Adipocyte (in vitro differentiated cells): ENCODE results near the gene TMC6.
A peak's percentile ranks its signal among the peaks of the same experiment; 100 is the strongest.

Source experiments
- DNase-seq: peaks from one replicate; pipeline ENCODE4 v3.0.0-alpha.2; 2015; ENCODE audit warnings: low read depth
- H3K27me3 ChIP-seq: replicated peaks from 2 replicates; pipeline ENCODE4 v1.7.0; 2013; ENCODE audit warnings: mild to moderate bottlenecking, low read length, moderate library complexity; ENCODE audit not compliant: control insufficient read depth, insufficient read depth
- H3K36me3 ChIP-seq: 2 replicates; pipeline ENCODE4 v1.7.0; 2013; ENCODE audit warnings: low read length, mild to moderate bottlenecking, moderate library complexity; ENCODE audit not compliant: control insufficient read depth, insufficient read depth, severe bottlenecking
- H3K4me1 ChIP-seq: 2 replicates; pipeline ENCODE4 v1.7.0; 2013; ENCODE audit warnings: mild to moderate bottlenecking, low read length, moderate library complexity; ENCODE audit not compliant: control insufficient read depth, insufficient read depth
- H3K4me3 ChIP-seq: 2 replicates; pipeline ENCODE4 v1.7.0; 2013; ENCODE audit warnings: mild to moderate bottlenecking, low read length, moderate library complexity
- H3K9ac ChIP-seq: 2 replicates; pipeline ENCODE4 v1.7.0; 2013; ENCODE audit warnings: mild to moderate bottlenecking, low read length, moderate library complexity
- H3K9me3 ChIP-seq: 2 replicates; pipeline ENCODE4 v1.7.0; 2013; ENCODE audit warnings: mild to moderate bottlenecking, low read length, moderate library complexity; ENCODE audit not compliant: control insufficient read depth

The TMC6 gene

GRCh38 chr17:78108726-78109488, 19.6 kb downstream of the TMC6 start:
- Histone ChIP-seq H3K27me3 (peaks cover 12% of the 10 kb centered on the region), H3K4me3 (no peak overlapping the region), H3K4me1 (peaks cover 12% of the 10 kb centered on the region), H3K9ac (no peak overlapping the region), H3K9me3 (no peaks in the 10 kb centered on the region), H3K36me3 (peaks cover 12% of the 10 kb centered on the region)
- DNase-seq, result no peak

DNA sequence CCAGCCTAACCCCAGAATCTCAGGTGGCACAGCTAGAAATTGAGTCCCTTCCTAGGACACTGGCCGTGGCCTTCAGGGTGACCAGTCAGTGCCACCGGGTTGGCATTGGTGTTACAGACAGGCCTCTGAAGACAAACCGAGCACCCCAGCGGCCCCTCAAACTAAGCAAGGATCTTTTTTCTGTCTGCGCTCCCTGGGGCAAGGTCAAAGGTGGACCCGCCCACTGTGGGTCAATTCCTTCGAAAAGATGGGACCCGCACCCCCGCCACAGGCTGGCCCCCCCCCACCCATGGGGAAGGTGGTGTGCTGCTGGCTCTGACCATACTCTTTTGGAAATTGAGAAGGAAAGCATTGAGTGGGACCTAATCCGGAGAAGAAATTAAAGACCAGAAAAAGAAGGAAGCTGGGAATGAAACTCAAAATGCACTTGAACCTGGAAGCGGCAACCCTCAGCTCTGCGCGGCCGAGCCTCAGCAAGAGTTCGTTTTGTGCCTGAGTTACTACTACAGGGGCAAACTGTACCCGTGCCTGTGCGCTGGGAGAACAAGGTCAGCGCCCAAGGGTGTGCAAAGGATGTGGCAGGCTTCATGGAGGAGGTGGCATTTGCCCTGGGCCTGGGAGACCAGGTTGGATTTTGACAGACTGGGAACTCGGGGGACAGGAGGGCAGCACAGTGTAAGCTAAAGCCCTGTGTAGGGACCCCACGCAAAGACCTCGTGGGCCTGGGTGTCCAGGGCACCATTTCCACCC, 20.4 kb downstream of the TMC6 start:
- peaks cover 20% of the 10 kb centered on the region for H3K36me3 ChIP-seq
- H3K27me3 ChIP-seq, result peaks cover 6% of the 10 kb centered on the region
- H3K9ac ChIP-seq, result no peak overlapping the region
- H3K4me1 ChIP-seq, result peaks cover 9% of the 10 kb centered on the region
- DNase-seq, result no peak
- H3K4me3 ChIP-seq, result no peak overlapping the region
- H3K9me3 ChIP-seq, result no peaks in the 10 kb centered on the region

DNA sequence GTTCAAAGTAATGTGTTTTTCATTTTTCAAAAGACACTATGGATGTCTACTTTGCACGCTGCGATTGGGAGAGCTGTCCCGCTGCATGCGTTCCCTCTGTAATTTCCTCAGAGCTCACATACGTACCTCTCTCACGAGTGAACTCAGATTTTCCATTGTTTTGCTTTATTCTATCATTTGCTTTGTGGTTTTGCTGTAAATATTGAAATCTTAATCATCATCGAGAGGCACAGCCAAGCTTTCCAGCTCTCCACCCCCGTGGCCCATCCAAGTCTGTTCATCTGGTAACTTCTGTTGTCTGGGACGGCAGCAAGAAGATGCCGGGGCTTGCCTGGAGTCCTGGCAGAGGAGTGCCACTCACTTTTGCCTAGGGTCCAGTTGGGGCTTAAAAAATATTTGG, 21.1 kb downstream of the TMC6 start:
- H3K9me3 ChIP-seq, result no peaks in the 10 kb centered on the region
- DNase-seq, result peak; percentile 7
- no peak overlapping the region for H3K9ac ChIP-seq
- H3K36me3 ChIP-seq, result peaks cover 22% of the 10 kb centered on the region
- peaks cover 9% of the 10 kb centered on the region for H3K4me1 ChIP-seq
- peaks cover 6% of the 10 kb centered on the region for H3K27me3 ChIP-seq
- H3K4me3 ChIP-seq, result no peak overlapping the region

DNA sequence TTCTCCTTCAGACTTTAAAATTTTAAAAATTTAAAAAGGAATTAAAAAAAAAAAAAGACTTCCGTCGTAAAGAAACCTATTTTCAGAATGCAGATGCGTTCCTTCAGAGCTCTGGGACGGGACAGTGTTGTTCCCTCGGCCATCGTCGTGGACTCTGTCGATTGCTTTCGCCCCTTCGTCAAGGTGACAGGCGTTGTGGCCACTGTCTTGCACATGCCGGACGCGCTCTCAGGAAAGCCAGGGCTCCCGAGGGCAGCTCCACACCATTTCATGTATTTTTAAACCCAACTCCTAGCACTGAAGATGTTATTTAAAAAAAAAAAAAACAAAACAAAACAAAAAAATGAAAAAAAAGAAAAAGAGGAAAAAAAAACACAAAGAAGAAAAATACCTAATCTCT, 22.3 kb downstream of the TMC6 start:
- Histone ChIP-seq H3K9me3 (no peaks in the 10 kb centered on the region), H3K9ac (no peak overlapping the region), H3K36me3 (peaks cover 30% of the 10 kb centered on the region), H3K4me1 (peaks cover 9% of the 10 kb centered on the region), H3K4me3 (no peak overlapping the region), H3K27me3 (peaks cover 2% of the 10 kb centered on the region)
- no peak for DNase-seq

GRCh38 chr17:78105551-78105950, 23.0 kb downstream of the TMC6 start:
- DNase-seq, result no peak
- Histone ChIP-seq H3K9me3 (no peaks in the 10 kb centered on the region), H3K4me1 (peaks cover 9% of the 10 kb centered on the region), H3K9ac (no peak overlapping the region), H3K27me3 (no peaks in the 10 kb centered on the region), H3K4me3 (no peak overlapping the region), H3K36me3 (peaks cover 31% of the 10 kb centered on the region)

DNA sequence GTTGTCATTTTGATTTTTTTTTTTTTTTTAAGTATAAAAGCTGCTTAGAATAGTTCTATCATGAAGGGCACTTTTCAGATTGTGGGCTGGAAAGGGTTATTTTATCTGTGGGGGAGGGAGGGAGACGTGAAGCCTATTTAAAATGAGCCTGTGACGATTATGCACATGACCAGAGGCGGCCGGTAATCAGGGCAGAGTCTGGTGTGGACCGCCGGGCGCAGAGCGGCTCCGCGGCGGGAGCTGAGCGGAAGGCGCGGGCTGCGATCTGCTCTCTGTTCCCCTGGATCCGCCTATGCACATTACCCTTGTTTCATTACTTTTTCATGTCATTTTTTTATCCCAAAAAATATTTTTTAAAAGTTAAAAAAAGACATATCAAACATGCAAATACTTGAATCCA, 23.5 kb downstream of the TMC6 start:
- Histone ChIP-seq H3K27me3 (no peaks in the 10 kb centered on the region), H3K36me3 (peaks cover 35% of the 10 kb centered on the region), H3K4me1 (peaks cover 9% of the 10 kb centered on the region), H3K9ac (no peak overlapping the region), H3K9me3 (no peaks in the 10 kb centered on the region), H3K4me3 (no peak overlapping the region)
- no peak for DNase-seq

GRCh38 chr17:78104540-78104941, 24.0 kb downstream of the TMC6 start:
- Histone ChIP-seq H3K36me3 (peaks cover 39% of the 10 kb centered on the region), H3K27me3 (no peaks in the 10 kb centered on the region), H3K4me1 (peaks cover 9% of the 10 kb centered on the region), H3K9me3 (no peaks in the 10 kb centered on the region), H3K9ac (no peak overlapping the region), H3K4me3 (no peak overlapping the region)
- no peak for DNase-seq

DNA sequence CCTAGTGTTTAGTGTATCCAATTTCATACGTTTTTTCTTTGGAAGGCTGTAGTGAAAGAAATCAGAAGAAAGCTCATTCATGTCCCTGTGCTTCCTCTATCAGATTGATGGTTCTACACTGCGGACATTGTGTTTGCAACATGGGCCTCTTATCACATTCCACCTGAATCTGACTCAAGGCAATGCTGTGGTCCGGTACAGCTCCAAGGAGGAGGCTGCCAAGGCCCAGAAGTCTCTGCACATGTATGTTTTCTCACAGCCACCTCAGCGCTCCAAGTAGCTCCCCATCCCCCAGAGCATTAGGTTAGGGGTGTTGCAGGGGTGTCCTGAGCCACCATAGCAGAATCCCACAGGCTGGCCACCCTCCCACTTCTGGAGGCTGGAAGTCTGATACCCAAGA, 25.2 kb downstream of the TMC6 start:
- Histone ChIP-seq H3K4me1 (peaks cover 9% of the 10 kb centered on the region), H3K36me3 (peaks cover 50% of the 10 kb centered on the region)

DNA sequence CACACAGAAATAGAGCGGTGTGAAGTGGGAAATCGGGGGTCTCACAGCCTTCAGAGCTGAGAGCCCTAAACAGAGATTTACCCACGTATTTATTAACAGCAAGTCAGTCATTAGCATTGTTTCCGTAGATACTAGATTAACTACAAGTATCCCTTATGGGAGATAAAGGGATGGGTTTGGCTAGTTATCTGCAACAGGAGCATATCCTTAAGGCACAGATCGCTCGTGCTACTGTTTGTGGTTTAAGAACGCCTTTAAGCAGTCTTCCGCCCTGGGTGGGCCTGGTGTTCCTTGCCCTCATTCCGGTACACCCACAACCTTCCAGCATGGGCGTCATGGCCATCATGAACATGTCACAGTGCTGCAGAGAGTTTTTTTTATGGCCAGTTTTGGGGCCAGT, 27.0 kb downstream of the TMC6 start:
- no peak for DNase-seq
- no peaks in the 10 kb centered on the region for H3K4me1 ChIP-seq
- H3K27me3 ChIP-seq, result no peaks in the 10 kb centered on the region
- no peaks in the 10 kb centered on the region for H3K9me3 ChIP-seq
- H3K36me3 ChIP-seq, result peaks cover 63% of the 10 kb centered on the region
- no peak overlapping the region for H3K4me3 ChIP-seq
- H3K9ac ChIP-seq, result no peak overlapping the region

More for the DNA sequence above, 25.2 kb downstream of the TMC6 start:
- H3K9me3 ChIP-seq, result no peaks in the 10 kb centered on the region
- H3K9ac ChIP-seq, result no peak overlapping the region
- no peaks in the 10 kb centered on the region for H3K27me3 ChIP-seq
- H3K4me3 ChIP-seq, result no peak overlapping the region
- DNase-seq, result no peak

DNA sequence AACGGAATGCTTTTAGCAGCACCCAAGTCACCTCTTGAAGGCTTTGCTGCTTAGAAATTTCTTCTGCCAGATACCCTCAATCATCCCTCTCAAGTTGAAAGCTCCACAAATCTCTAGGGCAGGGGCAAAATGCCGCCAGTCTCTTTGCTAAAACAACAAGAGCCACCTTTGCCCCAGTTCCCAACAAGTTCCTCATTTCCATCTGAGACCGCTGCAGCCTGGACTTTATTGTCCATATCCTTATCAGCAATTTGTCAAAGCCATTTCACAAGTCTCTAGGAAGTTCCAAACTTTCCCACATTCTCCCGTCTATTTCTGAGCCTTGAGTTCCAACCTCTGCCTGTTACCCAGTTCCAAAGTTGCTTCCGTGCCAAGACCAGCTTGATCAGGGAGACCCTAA, 27.4 kb downstream of the TMC6 start:
- H3K9ac ChIP-seq, result no peak overlapping the region
- no peak overlapping the region for H3K4me3 ChIP-seq
- peaks cover 68% of the 10 kb centered on the region for H3K36me3 ChIP-seq
- H3K4me1 ChIP-seq, result no peaks in the 10 kb centered on the region
- H3K9me3 ChIP-seq, result no peaks in the 10 kb centered on the region
- no peak for DNase-seq
- H3K27me3 ChIP-seq, result no peaks in the 10 kb centered on the region

DNA sequence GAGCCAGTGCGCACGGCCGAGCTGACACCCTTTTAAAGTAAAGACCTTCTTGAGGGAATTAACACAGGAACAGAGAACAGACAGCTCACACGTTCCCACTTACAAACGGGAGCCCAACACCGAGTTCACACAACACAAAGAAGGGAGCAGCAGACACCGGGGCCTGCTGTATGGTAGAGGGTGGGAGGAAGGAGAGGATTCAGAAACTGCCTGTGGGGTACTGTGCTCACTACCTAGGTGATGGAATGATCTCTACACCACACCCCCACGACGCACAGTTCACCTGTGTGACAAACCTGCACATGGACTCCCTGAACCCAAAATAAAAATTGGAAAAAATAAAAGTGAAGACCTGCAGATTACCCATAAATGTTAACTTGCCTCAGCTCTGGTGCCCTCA, 32.5 kb downstream of the TMC6 start:
- no peaks in the 10 kb centered on the region for H3K27me3 ChIP-seq
- peaks cover 86% of the 10 kb centered on the region for H3K36me3 ChIP-seq
- H3K9me3 ChIP-seq, result no peaks in the 10 kb centered on the region
- no peak for DNase-seq
- no peak overlapping the region for H3K4me3 ChIP-seq
- no peak overlapping the region for H3K9ac ChIP-seq
- no peaks in the 10 kb centered on the region for H3K4me1 ChIP-seq
